HepG2 (cell line): ENCODE measurements around the gene SRRM3. TPM values are rescaled to one million over a fixed set of nuclear protein-coding genes. Genes with fewer than 3 reads are reported as not detected.
A peak's percentile ranks its signal among the peaks of the same experiment; 100 is the strongest.

Experiments
- GATAD2A ChIP-seq: IDR thresholded peaks from 2 replicates; pipeline ENCODE4 v1.6.1; 2016
- HIVEP1 ChIP-seq: sonication (generic); formaldehyde crosslinking; IDR thresholded peaks from 2 replicates; pipeline ENCODE4 v1.4.0; 2020; ENCODE audit warnings: mild to moderate bottlenecking, missing genetic modification reagents
- MBD4 ChIP-seq: IDR thresholded peaks from 2 replicates; pipeline ENCODE4 v1.6.1; 2012; ENCODE audit warnings: low read length, inconsistent platforms, borderline replicate concordance
- NCOA1 ChIP-seq: sonication (generic); formaldehyde crosslinking; IDR thresholded peaks from 2 replicates; pipeline ENCODE4 v1.9.0; 2021; ENCODE audit warnings: missing genetic modification reagents
- NFATC3 ChIP-seq: sonication (generic); formaldehyde crosslinking; IDR thresholded peaks from 2 replicates; pipeline ENCODE4 v1.5.1; 2020; ENCODE audit warnings: mild to moderate bottlenecking, missing genetic modification reagents
- NFYB ChIP-seq: sonication (generic); formaldehyde crosslinking; IDR thresholded peaks from 2 replicates; pipeline ENCODE4 v1.4.0; 2020; ENCODE audit warnings: missing genetic modification reagents
- PRMT3 ChIP-seq: sonication (generic); formaldehyde crosslinking; IDR thresholded peaks from 2 replicates; pipeline ENCODE4 v1.8.1; 2022; ENCODE audit warnings: low read depth, mild to moderate bottlenecking, moderate library complexity, missing genetic modification reagents, borderline replicate concordance
- SP2 ChIP-seq: sonication (generic); formaldehyde crosslinking; IDR thresholded peaks from 2 replicates; pipeline ENCODE4 v1.5.1; 2020; ENCODE audit warnings: mild to moderate bottlenecking, missing genetic modification reagents
- SYNCRIP ChIP-seq: fragments of 200-400 bp; formaldehyde crosslinking; IDR thresholded peaks from 2 replicates; pipeline ENCODE4 v1.6.1; 2018; ENCODE audit warnings: mild to moderate bottlenecking, low read depth, low read length; ENCODE audit not compliant: insufficient read depth
- ZBTB10 ChIP-seq: sonication (generic); formaldehyde crosslinking; IDR thresholded peaks from 2 replicates; pipeline ENCODE4 v1.4.0; 2020; ENCODE audit warnings: missing genetic modification reagents, borderline replicate concordance
- ZNF138 ChIP-seq: sonication (generic); formaldehyde crosslinking; IDR thresholded peaks from 2 replicates; pipeline ENCODE4 v1.5.0; 2020; ENCODE audit warnings: mild to moderate bottlenecking, low read depth, missing genetic modification reagents
- ZNF225 ChIP-seq: sonication (generic); formaldehyde crosslinking; IDR thresholded peaks from 2 replicates; pipeline ENCODE4 v1.4.0; 2020; ENCODE audit warnings: mild to moderate bottlenecking, missing genetic modification reagents
- ZNF230 ChIP-seq: sonication (generic); formaldehyde crosslinking; IDR thresholded peaks from 2 replicates; pipeline ENCODE4 v1.4.0; 2020; ENCODE audit warnings: mild to moderate bottlenecking, missing genetic modification reagents
- ZNF329 ChIP-seq: sonication (generic); formaldehyde crosslinking; IDR thresholded peaks from 2 replicates; pipeline ENCODE4 v1.9.0; 2021; ENCODE audit warnings: low read depth, mild to moderate bottlenecking, missing genetic modification reagents
- ZNF468 ChIP-seq: sonication (generic); formaldehyde crosslinking; IDR thresholded peaks from 2 replicates; pipeline ENCODE4 v1.8.0; 2022; ENCODE audit warnings: mild to moderate bottlenecking, moderate library complexity, missing genetic modification reagents
- ZNF557 ChIP-seq: sonication (generic); formaldehyde crosslinking; IDR thresholded peaks from 2 replicates; pipeline ENCODE4 v1.4.0; 2020; ENCODE audit warnings: missing genetic modification reagents
- ZNF616 ChIP-seq: sonication (generic); formaldehyde crosslinking; IDR thresholded peaks from 2 replicates; pipeline ENCODE4 v1.5.0; 2020; ENCODE audit warnings: low read depth, mild to moderate bottlenecking, missing genetic modification reagents
- ZNF709 ChIP-seq: sonication (generic); formaldehyde crosslinking; IDR thresholded peaks from 2 replicates; pipeline ENCODE4 v1.5.0; 2020; ENCODE audit warnings: mild to moderate bottlenecking, missing genetic modification reagents
- ZNF749 ChIP-seq: sonication (generic); formaldehyde crosslinking; IDR thresholded peaks from 2 replicates; pipeline ENCODE4 v1.8.0; 2022; ENCODE audit warnings: mild to moderate bottlenecking, missing genetic modification reagents, moderate library complexity, borderline replicate concordance
- ZNF891 ChIP-seq: sonication (generic); formaldehyde crosslinking; IDR thresholded peaks from 2 replicates; pipeline ENCODE4 v1.5.0; 2020; ENCODE audit warnings: mild to moderate bottlenecking, missing genetic modification reagents
- ZSCAN20 ChIP-seq: sonication (generic); formaldehyde crosslinking; IDR thresholded peaks from 2 replicates; pipeline ENCODE4 v1.4.0; 2020; ENCODE audit warnings: missing genetic modification reagents, mild to moderate bottlenecking, borderline replicate concordance
- polyA plus RNA-seq, 8 experiments: library from polyadenylated mRNA; depleted of rRNA in 3 of 8; stranded (reverse) in 7 of 8; unstranded in 1 of 8; fragments of >200 nt; fragmentation: Illumina TruSeq in 4 of 8; extraction: Trizol in 4 of 8; gene quantifications; 2 replicates each; pipeline versions ENCODE4 v1.2.1 to v1.2.3, GENCODE V29; 2011 to 2016; ENCODE audit warnings: low read depth in 4 of 8, missing spikeins in 1 of 8, mixed read lengths in 1 of 8; ENCODE audit not compliant: insufficient read depth in 1 of 8
- total RNA-seq, 5 experiments: library from RNA; depleted of rRNA; stranded (reverse); fragments of >200 nt; fragmentation: Illumina TruSeq; extraction: Trizol; gene quantifications; 2 replicates each; pipeline ENCODE4 v1.2.3, GENCODE V29; 2016; ENCODE audit warnings: low read depth in 1 of 5
- TF ChIP-seq, protein P1 (sequence below): sonication (generic); formaldehyde crosslinking; conservative IDR thresholded peaks from 2 replicates; pipeline ENCODE4 v1.8.0; 2022; ENCODE audit warnings: mild to moderate bottlenecking, moderate library complexity, missing genetic modification reagents
- TF ChIP-seq, protein P2 (sequence below): sonication (generic); formaldehyde crosslinking; IDR thresholded peaks from 2 replicates; pipeline ENCODE4 v1.8.0; 2022; ENCODE audit warnings: mild to moderate bottlenecking, missing genetic modification reagents, moderate library complexity

The SRRM3 gene
- total and polyA plus RNA-seq, 2 of the 13 experiments (the other 11 are each of a cell fraction or from before 2014, with no cell fraction given): 0.13 to 0.54 TPM

GRCh38 chr7:76302347-76303201, 100.9 kb downstream of the SRRM3 start, which contains the start of gene HSPB1 (continued):
- TF ChIP-seq ZNF616 (CRISPR knock-in tag): 0 out of 2 replicates have a peak, but pooled peaks have one; percentile 20
- no peak for TF ChIP-seq MBD4
- TF ChIP-seq, protein P1, sequence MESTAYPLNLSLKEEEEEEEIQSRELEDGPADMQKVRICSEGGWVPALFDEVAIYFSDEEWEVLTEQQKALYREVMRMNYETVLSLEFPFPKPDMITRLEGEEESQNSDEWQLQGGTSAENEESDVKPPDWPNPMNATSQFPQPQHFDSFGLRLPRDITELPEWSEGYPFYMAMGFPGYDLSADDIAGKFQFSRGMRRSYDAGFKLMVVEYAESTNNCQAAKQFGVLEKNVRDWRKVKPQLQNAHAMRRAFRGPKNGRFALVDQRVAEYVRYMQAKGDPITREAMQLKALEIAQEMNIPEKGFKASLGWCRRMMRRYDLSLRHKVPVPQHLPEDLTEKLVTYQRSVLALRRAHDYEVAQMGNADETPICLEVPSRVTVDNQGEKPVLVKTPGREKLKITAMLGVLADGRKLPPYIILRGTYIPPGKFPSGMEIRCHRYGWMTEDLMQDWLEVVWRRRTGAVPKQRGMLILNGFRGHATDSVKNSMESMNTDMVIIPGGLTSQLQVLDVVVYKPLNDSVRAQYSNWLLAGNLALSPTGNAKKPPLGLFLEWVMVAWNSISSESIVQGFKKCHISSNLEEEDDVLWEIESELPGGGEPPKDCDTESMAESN (CRISPR knock-in tag): 0 out of 2 replicates have a peak, but pooled peaks have one; percentile 44
- TF ChIP-seq ZNF557 (CRISPR knock-in tag): no peak
- TF ChIP-seq PRMT3 (CRISPR knock-in tag): no peak
- no peak for TF ChIP-seq SP2 (CRISPR knock-in tag)
- TF ChIP-seq ZNF891 (CRISPR knock-in tag): peak; percentile 91
- TF ChIP-seq ZSCAN20 (CRISPR knock-in tag): peak; percentile 88; the same call in 1 of the 2 replicates
- TF ChIP-seq NFATC3 (CRISPR knock-in tag): no peak
- peak; percentile 20; the same call in 1 of the 2 replicates for TF ChIP-seq ZBTB10 (CRISPR knock-in tag)
- 0 out of 2 replicates have a peak, but pooled peaks have one; percentile 69 for TF ChIP-seq ZNF329 (CRISPR knock-in tag)
- no peak for TF ChIP-seq NFYB (CRISPR knock-in tag)
- TF ChIP-seq HIVEP1: no peak; the same call in 1 of the 2 replicates
- no peak for TF ChIP-seq ZNF138 (CRISPR knock-in tag)
- peak; percentile 36; the same call in 1 of the 2 replicates for TF ChIP-seq ZNF709 (CRISPR knock-in tag)
- TF ChIP-seq ZNF468 (CRISPR knock-in tag): no peak
- TF ChIP-seq ZNF230: 0 out of 2 replicates have a peak, but pooled peaks have one; percentile 37
- TF ChIP-seq, protein P2, sequence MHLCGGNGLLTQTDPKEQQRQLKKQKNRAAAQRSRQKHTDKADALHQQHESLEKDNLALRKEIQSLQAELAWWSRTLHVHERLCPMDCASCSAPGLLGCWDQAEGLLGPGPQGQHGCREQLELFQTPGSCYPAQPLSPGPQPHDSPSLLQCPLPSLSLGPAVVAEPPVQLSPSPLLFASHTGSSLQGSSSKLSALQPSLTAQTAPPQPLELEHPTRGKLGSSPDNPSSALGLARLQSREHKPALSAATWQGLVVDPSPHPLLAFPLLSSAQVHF (CRISPR knock-in tag): no peak
- TF ChIP-seq GATAD2A (CRISPR knock-in tag): peak; percentile 77
- 0 out of 2 replicates have a peak, but pooled peaks have one; percentile 24 for TF ChIP-seq ZNF225 (CRISPR knock-in tag)
- no peak for TF ChIP-seq SYNCRIP
- 0 out of 2 replicates have a peak, but pooled peaks have one; percentile 40 for TF ChIP-seq ZNF749
- TF ChIP-seq NCOA1 (CRISPR knock-in tag): no peak
